Measurements from ENCODE around the gene PCOLCE2.
"Not testable (repeated sequence)": the region's sequence is repeated elsewhere in the genome, so short reads cannot be mapped to it uniquely, and the experiment has no call there.

The PCOLCE2 gene

GRCh38 chr3:142902356-142902755 lies 13.5 kb upstream of the PCOLCE2 start:
- no peak for DNase-seq (ENCODE audit: low read depth in 1 of 2, low spot score in 1 of 2)

GRCh38 chr3:142898346-142899213 lies 9.7 kb upstream of the PCOLCE2 start:
- no peak for DNase-seq (ENCODE audit: low read depth in 1 of 2, low spot score in 1 of 2)

- no peak for DNase-seq (ENCODE audit: low read depth in 1 of 2, low spot score in 1 of 2)
These were observed 8.9 kb upstream of the PCOLCE2 start for GRCh38 chr3:142897807-142898206.

- no peak for DNase-seq (ENCODE audit: low read depth in 1 of 2, low spot score in 1 of 2)
These were observed 8.1 kb upstream of the PCOLCE2 start for GRCh38 chr3:142896996-142897395.

GRCh38 chr3:142896201-142896755 lies 7.4 kb upstream of the PCOLCE2 start:
- no peak for DNase-seq (ENCODE audit: low read depth in 1 of 2, low spot score in 1 of 2)

- DNase-seq (ENCODE audit: low read depth in 1 of 2, low spot score in 1 of 2), result no peak
These were observed 5.6 kb upstream of the PCOLCE2 start for GRCh38 chr3:142894493-142894892.

- DNase-seq (ENCODE audit: low read depth in 1 of 2, low spot score in 1 of 2), result no peak
These were observed 3.8 kb upstream of the PCOLCE2 start for GRCh38 chr3:142892714-142893113.

- no peak for DNase-seq (ENCODE audit: low read depth in 1 of 2, low spot score in 1 of 2)
These were observed 1.7 kb upstream of the PCOLCE2 start for GRCh38 chr3:142890592-142890991.

- no peak for DNase-seq (ENCODE audit: low read depth in 1 of 2, low spot score in 1 of 2)
These were observed 530 bp upstream of the PCOLCE2 start for GRCh38 chr3:142889212-142890014.

GRCh38 chr3:142888099-142888480 lies 793 bp downstream of the PCOLCE2 start:
- no peak for DNase-seq (ENCODE audit: low read depth in 1 of 2, low spot score in 1 of 2)

- DNase-seq (ENCODE audit: low read depth in 1 of 2, low spot score in 1 of 2), result no peak
These were observed 1.9 kb downstream of the PCOLCE2 start for GRCh38 chr3:142886940-142887339.

- DNase-seq (ENCODE audit: low read depth in 1 of 2, low spot score in 1 of 2), result no peak
These were observed 2.9 kb downstream of the PCOLCE2 start for GRCh38 chr3:142886021-142886420.

GRCh38 chr3:142884531-142884930 lies 4.4 kb downstream of the PCOLCE2 start:
- no peak for DNase-seq (ENCODE audit: low read depth in 1 of 2, low spot score in 1 of 2)

GRCh38 chr3:142883534-142883933 lies 5.3 kb downstream of the PCOLCE2 start:
- not testable (repeated sequence) for DNase-seq (ENCODE audit: low read depth in 1 of 2, low spot score in 1 of 2)

- no peak for DNase-seq (ENCODE audit: low read depth in 1 of 2, low spot score in 1 of 2)
These were observed 7.2 kb downstream of the PCOLCE2 start for GRCh38 chr3:142881445-142882224.

GRCh38 chr3:142878649-142879300 lies 10.1 kb downstream of the PCOLCE2 start:
- DNase-seq (ENCODE audit: low read depth in 1 of 2, low spot score in 1 of 2), result no peak

- DNase-seq (ENCODE audit: low read depth in 1 of 2, low spot score in 1 of 2), result no peak
These were observed 12.5 kb downstream of the PCOLCE2 start for GRCh38 chr3:142876417-142876816.

GRCh38 chr3:142875583-142876207 lies 13.2 kb downstream of the PCOLCE2 start:
- no peak for DNase-seq (ENCODE audit: low read depth in 1 of 2, low spot score in 1 of 2)

GRCh38 chr3:142875099-142875498 lies 13.8 kb downstream of the PCOLCE2 start:
- no peak for DNase-seq (ENCODE audit: low read depth in 1 of 2, low spot score in 1 of 2)

GRCh38 chr3:142868382-142868781 lies 20.5 kb downstream of the PCOLCE2 start:
- DNase-seq (ENCODE audit: low read depth in 1 of 2, low spot score in 1 of 2), result not testable (repeated sequence)

Measured in stimulated activated CD4-positive, alpha-beta T cell treated with anti-CD3 and anti-CD28 coated beads, Interleukin-15, amount 100 ng/mL, for 1 hour (primary cell).